Liver (tissue), 9 donors: ENCODE results near the gene C1orf216. TPM values are rescaled to one million over a fixed set of nuclear protein-coding genes. Genes with fewer than 3 reads are reported as not detected.
"Not testable (repeated sequence)": the region's sequence is repeated elsewhere in the genome, so short reads cannot be mapped to it uniquely, and the experiment has no call there.

ENCODE experiments used
- DNase-seq: peaks from one replicate; pipeline ENCODE4 v3.0.0-alpha.2; 2017; ENCODE audit warnings: low spot score
- H3K27ac ChIP-seq, 2 donors: one replicate each; pipeline ENCODE4 v1.7.0; 2013; ENCODE audit warnings: inconsistent platforms in 2 of 2, low read length in 2 of 2, control low read depth in 1 of 2, low read depth in 1 of 2, mild to moderate bottlenecking in 1 of 2
- H3K27me3 ChIP-seq, 4 donors: one replicate each; pipeline versions ENCODE4 v1.6.1 to v1.7.0; 2013; ENCODE audit warnings: low read length in 3 of 4, inconsistent platforms in 1 of 4, mild to moderate bottlenecking in 1 of 4, moderate library complexity in 1 of 4; ENCODE audit not compliant: control insufficient read depth in 4 of 4, insufficient read depth in 4 of 4
- H3K36me3 ChIP-seq, 4 donors: one replicate each; pipeline versions ENCODE4 v1.6.1 to v1.7.0; 2013; ENCODE audit warnings: low read length in 3 of 4, mild to moderate bottlenecking in 3 of 4, low read depth in 1 of 4, moderate library complexity in 1 of 4; ENCODE audit not compliant: control insufficient read depth in 4 of 4, insufficient read depth in 3 of 4
- H3K4me1 ChIP-seq, 4 donors: one replicate each; pipeline versions ENCODE4 v1.6.1 to v1.7.0; 2013; ENCODE audit warnings: low read length in 3 of 4, mild to moderate bottlenecking in 3 of 4, moderate library complexity in 1 of 4; ENCODE audit not compliant: control insufficient read depth in 4 of 4, insufficient read depth in 4 of 4
- H3K4me3 ChIP-seq, 3 donors: one replicate each; pipeline versions ENCODE4 v1.6.1 to v1.7.0; 2013; ENCODE audit warnings: low read length in 3 of 3, control low read depth in 1 of 3, low read depth in 1 of 3, mild to moderate bottlenecking in 1 of 3
- H3K9ac ChIP-seq, 2 donors: one replicate each; pipeline ENCODE4 v1.7.0; 2013; ENCODE audit warnings: low read length in 2 of 2, mild to moderate bottlenecking in 2 of 2, moderate library complexity in 2 of 2, control low read depth in 1 of 2, low read depth in 1 of 2
- H3K9me3 ChIP-seq, 4 donors: one replicate each; pipeline versions ENCODE4 v1.6.1 to v1.7.0; 2013; ENCODE audit warnings: low read length in 3 of 4; ENCODE audit not compliant: control insufficient read depth in 4 of 4
- EGR1 ChIP-seq, 2 donors: IDR thresholded peaks; 2 replicates each; pipeline ENCODE4 v1.6.1; 2016 to 2018; ENCODE audit warnings: antibody characterized with exemption in 2 of 2, low read depth in 2 of 2
- FOXA1 ChIP-seq: IDR thresholded peaks from 2 replicates; pipeline ENCODE4 v1.6.1; 2016; ENCODE audit warnings: antibody characterized with exemption
- FOXA2 ChIP-seq: IDR thresholded peaks from 2 replicates; pipeline ENCODE4 v1.6.1; 2016; ENCODE audit warnings: antibody characterized with exemption
- GABPA ChIP-seq, 2 donors: IDR thresholded peaks in 1 of 2; conservative IDR thresholded peaks in 1 of 2; 2 replicates each; pipeline ENCODE4 v1.6.1; 2016; ENCODE audit warnings: antibody characterized with exemption in 2 of 2, mild to moderate bottlenecking in 1 of 2, moderate library complexity in 1 of 2
- HNF4A ChIP-seq, 2 donors: conservative IDR thresholded peaks; 2 replicates each; pipeline ENCODE4 v1.6.1; 2016; ENCODE audit warnings: antibody characterized with exemption in 2 of 2, mild to moderate bottlenecking in 2 of 2
- HNF4G ChIP-seq: IDR thresholded peaks from 2 replicates; pipeline ENCODE4 v1.6.1; 2016; ENCODE audit warnings: antibody characterized with exemption
- JUND ChIP-seq, 2 donors: IDR thresholded peaks; 2 replicates each; pipeline ENCODE4 v1.6.1; 2016; ENCODE audit warnings: antibody characterized with exemption in 2 of 2
- NR2F2 ChIP-seq: IDR thresholded peaks from 2 replicates; pipeline ENCODE4 v1.6.1; 2016; ENCODE audit warnings: antibody characterized with exemption
- RAD21 ChIP-seq, 2 donors: IDR thresholded peaks; 2 replicates each; pipeline ENCODE4 v1.6.1; 2016; ENCODE audit warnings: antibody characterized with exemption in 2 of 2, mild to moderate bottlenecking in 2 of 2
- RXRA ChIP-seq, 2 donors: IDR thresholded peaks; 2 replicates each; pipeline ENCODE4 v1.6.1; 2017 to 2018; ENCODE audit warnings: antibody characterized with exemption in 2 of 2, mild to moderate bottlenecking in 1 of 2
- SP1 ChIP-seq: IDR thresholded peaks from 2 replicates; pipeline ENCODE4 v1.6.1; 2018; ENCODE audit warnings: antibody characterized with exemption, mild to moderate bottlenecking
- TAF1 ChIP-seq: conservative IDR thresholded peaks from 2 replicates; pipeline ENCODE4 v1.6.1; 2016; ENCODE audit warnings: antibody characterized with exemption, mild to moderate bottlenecking
- YY1 ChIP-seq: IDR thresholded peaks from 2 replicates; pipeline ENCODE4 v1.6.1; 2016; ENCODE audit warnings: antibody characterized with exemption, mild to moderate bottlenecking
- WGBS: extraction: QIAGEN DNeasy Blood & Tissue Kit; methylation state at CpG from one replicate; pipeline ENCODE4 v1.1.7; 2013; 5-methylcytosine and 5-hydroxymethylcytosine counted together
- polyA plus RNA-seq, 2 donors: library from polyadenylated mRNA; stranded (reverse) in 1 of 2; unstranded in 1 of 2; fragments of 200-250 nt in 1 of 2; fragments of >200 nt in 1 of 2; fragmentation: Nextera tagmentation in 1 of 2; extraction: Ambion mirVana in 1 of 2; gene quantifications; one replicate each; pipeline versions ENCODE4 v1.2.1 to v1.2.3, GENCODE V29; 2013 to 2015
- total RNA-seq, 2 donors: library from RNA; depleted of rRNA; stranded (reverse); fragments of >200 nt; gene quantifications; one replicate each; pipeline ENCODE4 v1.2.3, GENCODE V29; 2014
- TF ChIP-seq, protein P1 (sequence below): IDR thresholded peaks from 2 replicates; pipeline ENCODE4 v1.6.1; 2016; ENCODE audit warnings: antibody characterized with exemption
- TF ChIP-seq, protein P2 (sequence below): IDR thresholded peaks from 2 replicates; pipeline ENCODE4 v1.6.1; 2016; ENCODE audit warnings: antibody characterized with exemption
- TF ChIP-seq, protein P3 (sequence below): IDR thresholded peaks from 2 replicates; pipeline ENCODE4 v1.6.1; 2016; ENCODE audit warnings: antibody characterized with exemption
- TF ChIP-seq, protein P4 (sequence below): fragments of 150-350 bp; IDR thresholded peaks from 2 replicates; pipeline ENCODE4 v1.5.1; 2017; ENCODE audit warnings: improper control_type of control experiment, low read depth, low read length; ENCODE audit not compliant: missing input control
- TF ChIP-seq, protein P5 (sequence below): IDR thresholded peaks from 2 replicates; pipeline ENCODE4 v1.6.1; 2016; ENCODE audit warnings: antibody characterized with exemption, mild to moderate bottlenecking
- donor health status: healthy.
- donor health status: healthy.
- donor health status: healthy.
- donor health status: healthy.
- donor health status: healthy.

The C1orf216 gene
- total and polyA plus RNA-seq, 4 donors, result 1.2 to 3.4 (median 3.0) TPM

DNA sequence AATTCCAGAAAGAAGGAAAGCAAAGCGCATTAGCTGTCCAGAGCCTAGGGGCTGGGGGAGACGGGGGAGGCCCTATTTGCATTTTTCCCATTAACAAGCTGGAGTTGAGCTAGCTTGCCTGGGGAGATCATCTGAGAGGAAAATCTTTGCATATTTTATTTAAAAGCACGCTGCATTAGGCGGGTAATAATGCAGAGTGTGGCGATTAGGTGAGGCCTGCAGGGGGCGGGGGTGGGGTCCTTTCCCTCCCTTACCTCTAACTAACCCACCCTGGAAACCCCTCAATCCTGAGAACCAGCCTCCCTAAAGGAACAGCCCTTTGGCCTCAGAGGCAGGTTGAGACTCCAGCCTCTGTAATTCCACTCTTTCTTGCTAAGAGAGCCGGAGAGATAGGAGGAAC, 16.2 kb downstream of the C1orf216 start:
- Histone ChIP-seq H3K9me3 (no peaks in the 10 kb centered on the region), H3K9ac (no peak overlapping the region), H3K27ac (no peak overlapping the region), H3K36me3 (no peaks in the 10 kb centered on the region), H3K27me3 (peaks cover 0 to 8% (median 4%) of the 10 kb centered on the region in 4 donors), H3K4me1 (peaks cover 0 to 5% (median 2%) of the 10 kb centered on the region in 4 donors), H3K4me3 (no peak overlapping the region)
- TF ChIP-seq RXRA (IDR thresholded peaks at IDR 0.05) (no peak), HNF4A (conservative IDR thresholded peaks at IDR 0.05) (no peak), NR2F2 (no peak), HNF4G (no peak), JUND (IDR thresholded peaks at IDR 0.05) (no peak), FOXA1 (no peak), EGR1 (IDR thresholded peaks at IDR 0.05; ENCODE audit: low read depth in 2 of 2) (no peak), RAD21 (IDR thresholded peaks at IDR 0.05) (no peak), YY1 (no peak), GABPA (IDR thresholded peaks at IDR 0.05 in 1 of 2, conservative IDR thresholded peaks at IDR 0.05 in 1 of 2) (no peak), TAF1 (no peak), FOXA2 (no peak), SP1 (no peak)
- TF ChIP-seq, protein P1, sequence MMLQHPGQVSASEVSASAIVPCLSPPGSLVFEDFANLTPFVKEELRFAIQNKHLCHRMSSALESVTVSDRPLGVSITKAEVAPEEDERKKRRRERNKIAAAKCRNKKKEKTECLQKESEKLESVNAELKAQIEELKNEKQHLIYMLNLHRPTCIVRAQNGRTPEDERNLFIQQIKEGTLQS, result no peak
- TF ChIP-seq, protein P2, sequence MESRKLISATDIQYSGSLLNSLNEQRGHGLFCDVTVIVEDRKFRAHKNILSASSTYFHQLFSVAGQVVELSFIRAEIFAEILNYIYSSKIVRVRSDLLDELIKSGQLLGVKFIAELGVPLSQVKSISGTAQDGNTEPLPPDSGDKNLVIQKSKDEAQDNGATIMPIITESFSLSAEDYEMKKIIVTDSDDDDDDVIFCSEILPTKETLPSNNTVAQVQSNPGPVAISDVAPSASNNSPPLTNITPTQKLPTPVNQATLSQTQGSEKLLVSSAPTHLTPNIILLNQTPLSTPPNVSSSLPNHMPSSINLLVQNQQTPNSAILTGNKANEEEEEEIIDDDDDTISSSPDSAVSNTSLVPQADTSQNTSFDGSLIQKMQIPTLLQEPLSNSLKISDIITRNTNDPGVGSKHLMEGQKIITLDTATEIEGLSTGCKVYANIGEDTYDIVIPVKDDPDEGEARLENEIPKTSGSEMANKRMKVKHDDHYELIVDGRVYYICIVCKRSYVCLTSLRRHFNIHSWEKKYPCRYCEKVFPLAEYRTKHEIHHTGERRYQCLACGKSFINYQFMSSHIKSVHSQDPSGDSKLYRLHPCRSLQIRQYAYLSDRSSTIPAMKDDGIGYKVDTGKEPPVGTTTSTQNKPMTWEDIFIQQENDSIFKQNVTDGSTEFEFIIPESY, result no peak
- TF ChIP-seq, protein P3, sequence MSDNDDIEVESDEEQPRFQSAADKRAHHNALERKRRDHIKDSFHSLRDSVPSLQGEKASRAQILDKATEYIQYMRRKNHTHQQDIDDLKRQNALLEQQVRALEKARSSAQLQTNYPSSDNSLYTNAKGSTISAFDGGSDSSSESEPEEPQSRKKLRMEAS, result no peak
- TF ChIP-seq, protein P4, sequence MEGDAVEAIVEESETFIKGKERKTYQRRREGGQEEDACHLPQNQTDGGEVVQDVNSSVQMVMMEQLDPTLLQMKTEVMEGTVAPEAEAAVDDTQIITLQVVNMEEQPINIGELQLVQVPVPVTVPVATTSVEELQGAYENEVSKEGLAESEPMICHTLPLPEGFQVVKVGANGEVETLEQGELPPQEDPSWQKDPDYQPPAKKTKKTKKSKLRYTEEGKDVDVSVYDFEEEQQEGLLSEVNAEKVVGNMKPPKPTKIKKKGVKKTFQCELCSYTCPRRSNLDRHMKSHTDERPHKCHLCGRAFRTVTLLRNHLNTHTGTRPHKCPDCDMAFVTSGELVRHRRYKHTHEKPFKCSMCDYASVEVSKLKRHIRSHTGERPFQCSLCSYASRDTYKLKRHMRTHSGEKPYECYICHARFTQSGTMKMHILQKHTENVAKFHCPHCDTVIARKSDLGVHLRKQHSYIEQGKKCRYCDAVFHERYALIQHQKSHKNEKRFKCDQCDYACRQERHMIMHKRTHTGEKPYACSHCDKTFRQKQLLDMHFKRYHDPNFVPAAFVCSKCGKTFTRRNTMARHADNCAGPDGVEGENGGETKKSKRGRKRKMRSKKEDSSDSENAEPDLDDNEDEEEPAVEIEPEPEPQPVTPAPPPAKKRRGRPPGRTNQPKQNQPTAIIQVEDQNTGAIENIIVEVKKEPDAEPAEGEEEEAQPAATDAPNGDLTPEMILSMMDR, result no peak
- TF ChIP-seq, protein P5, sequence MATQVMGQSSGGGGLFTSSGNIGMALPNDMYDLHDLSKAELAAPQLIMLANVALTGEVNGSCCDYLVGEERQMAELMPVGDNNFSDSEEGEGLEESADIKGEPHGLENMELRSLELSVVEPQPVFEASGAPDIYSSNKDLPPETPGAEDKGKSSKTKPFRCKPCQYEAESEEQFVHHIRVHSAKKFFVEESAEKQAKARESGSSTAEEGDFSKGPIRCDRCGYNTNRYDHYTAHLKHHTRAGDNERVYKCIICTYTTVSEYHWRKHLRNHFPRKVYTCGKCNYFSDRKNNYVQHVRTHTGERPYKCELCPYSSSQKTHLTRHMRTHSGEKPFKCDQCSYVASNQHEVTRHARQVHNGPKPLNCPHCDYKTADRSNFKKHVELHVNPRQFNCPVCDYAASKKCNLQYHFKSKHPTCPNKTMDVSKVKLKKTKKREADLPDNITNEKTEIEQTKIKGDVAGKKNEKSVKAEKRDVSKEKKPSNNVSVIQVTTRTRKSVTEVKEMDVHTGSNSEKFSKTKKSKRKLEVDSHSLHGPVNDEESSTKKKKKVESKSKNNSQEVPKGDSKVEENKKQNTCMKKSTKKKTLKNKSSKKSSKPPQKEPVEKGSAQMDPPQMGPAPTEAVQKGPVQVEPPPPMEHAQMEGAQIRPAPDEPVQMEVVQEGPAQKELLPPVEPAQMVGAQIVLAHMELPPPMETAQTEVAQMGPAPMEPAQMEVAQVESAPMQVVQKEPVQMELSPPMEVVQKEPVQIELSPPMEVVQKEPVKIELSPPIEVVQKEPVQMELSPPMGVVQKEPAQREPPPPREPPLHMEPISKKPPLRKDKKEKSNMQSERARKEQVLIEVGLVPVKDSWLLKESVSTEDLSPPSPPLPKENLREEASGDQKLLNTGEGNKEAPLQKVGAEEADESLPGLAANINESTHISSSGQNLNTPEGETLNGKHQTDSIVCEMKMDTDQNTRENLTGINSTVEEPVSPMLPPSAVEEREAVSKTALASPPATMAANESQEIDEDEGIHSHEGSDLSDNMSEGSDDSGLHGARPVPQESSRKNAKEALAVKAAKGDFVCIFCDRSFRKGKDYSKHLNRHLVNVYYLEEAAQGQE, result no peak
- DNase-seq, result no peak
- WGBS, result 26% methylated on average over 7 of the region's 7 CpGs

DNA sequence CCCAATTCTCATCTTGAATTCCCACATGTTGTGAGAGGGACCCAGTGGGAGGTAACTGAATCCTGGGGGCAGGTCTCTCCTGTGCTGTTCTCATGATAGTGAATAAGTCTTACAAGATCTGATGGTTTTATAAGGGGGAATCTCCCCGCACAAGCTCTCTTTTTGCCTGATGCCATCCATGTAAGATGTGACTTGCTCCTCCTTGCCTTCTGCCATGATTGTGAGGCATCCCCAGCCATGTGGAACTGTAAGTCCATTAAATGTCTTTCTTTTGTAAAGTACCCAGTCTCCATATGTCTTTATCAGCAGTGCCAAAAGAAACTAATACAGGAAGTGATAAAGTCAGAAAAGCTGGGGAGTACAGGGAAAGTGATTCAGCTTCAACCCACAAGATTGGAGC, 19.5 kb downstream of the C1orf216 start:
- WGBS, result 96% methylated on average over 1 of the region's 1 CpG
- not testable (repeated sequence) for H3K27me3 ChIP-seq, H3K27ac ChIP-seq, H3K36me3 ChIP-seq, H3K4me3 ChIP-seq, H3K4me1 ChIP-seq, H3K9me3 ChIP-seq, DNase-seq, H3K9ac ChIP-seq
